ENCODE results near the gene CADM2. TPM values are rescaled to one million over a fixed set of nuclear protein-coding genes. Genes with fewer than 3 reads are reported as not detected.

The CADM2 gene
- total RNA-seq, 3 donors from 2014 or later: not detected

GRCh38 chr3:85244091-85244490 is 285.3 kb downstream of the CADM2 start:
- ATAC-seq: no peak
- Mint-ChIP-seq H3K4me3 (no peak overlapping the region), H3K4me1 (ENCODE audit: low read depth) (no peaks in the 10 kb centered on the region), H3K27me3 (ENCODE audit: low read depth) (no peaks in the 10 kb centered on the region), H3K36me3 (ENCODE audit: insufficient read depth) (no peaks in the 10 kb centered on the region), H3K9me3 (peaks cover 9% of the 10 kb centered on the region)
- DNase-seq: no peak

DNA sequence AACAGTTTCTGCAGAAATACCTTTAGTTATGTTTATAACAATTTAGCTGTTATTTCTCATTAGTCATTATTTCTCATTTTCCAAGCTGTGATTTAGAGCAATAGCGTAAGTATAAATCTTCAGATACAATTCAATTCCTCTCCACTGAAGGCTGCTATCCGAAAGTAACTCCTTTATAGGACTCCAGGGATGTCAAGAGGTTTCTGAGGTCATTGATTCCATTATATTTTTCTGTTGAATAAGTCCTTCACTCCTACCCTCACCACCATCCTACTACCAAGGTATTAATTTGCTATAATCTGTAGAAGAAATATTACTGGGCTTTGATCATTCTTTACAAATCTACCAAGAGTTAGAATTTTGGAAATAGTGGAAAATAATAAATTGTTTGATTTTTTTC is 285.7 kb downstream of the CADM2 start:
- no peak for ATAC-seq

DNA sequence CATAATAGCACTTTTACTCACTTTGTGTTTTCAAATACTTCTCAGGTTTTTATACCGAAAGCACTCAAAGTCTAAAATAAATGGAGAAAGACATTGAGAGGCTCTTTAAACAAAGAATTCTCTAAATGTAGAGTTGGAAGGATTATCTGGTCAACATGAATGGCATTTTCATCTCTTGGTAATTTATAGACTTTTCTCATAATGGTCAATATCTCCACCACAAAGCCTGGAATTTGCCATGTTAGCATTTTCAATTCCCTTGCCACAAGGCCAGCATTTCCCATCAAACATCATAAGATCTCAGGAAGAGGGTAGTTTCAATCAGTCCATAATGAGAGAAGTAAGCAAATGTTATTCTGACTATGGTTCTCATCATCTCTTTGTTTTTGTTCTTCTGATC is 293.0 kb downstream of the CADM2 start:
- H3K27me3 Mint-ChIP-seq (ENCODE audit: low read depth): no peaks in the 10 kb centered on the region
- H3K4me1 Mint-ChIP-seq (ENCODE audit: low read depth): no peaks in the 10 kb centered on the region
- H3K36me3 Mint-ChIP-seq (ENCODE audit: insufficient read depth): no peaks in the 10 kb centered on the region
- H3K4me3 Mint-ChIP-seq: no peak overlapping the region
- no peak for ATAC-seq
- no peak for DNase-seq
- peaks cover 17% of the 10 kb centered on the region for H3K9me3 Mint-ChIP-seq

More for the DNA sequence above, 285.7 kb downstream of the CADM2 start:
- Mint-ChIP-seq H3K27me3 (ENCODE audit: low read depth) (no peaks in the 10 kb centered on the region), H3K36me3 (ENCODE audit: insufficient read depth) (no peaks in the 10 kb centered on the region), H3K4me3 (no peak overlapping the region), H3K4me1 (ENCODE audit: low read depth) (no peaks in the 10 kb centered on the region), H3K9me3 (peaks cover 9% of the 10 kb centered on the region)
- no peak for DNase-seq

DNA sequence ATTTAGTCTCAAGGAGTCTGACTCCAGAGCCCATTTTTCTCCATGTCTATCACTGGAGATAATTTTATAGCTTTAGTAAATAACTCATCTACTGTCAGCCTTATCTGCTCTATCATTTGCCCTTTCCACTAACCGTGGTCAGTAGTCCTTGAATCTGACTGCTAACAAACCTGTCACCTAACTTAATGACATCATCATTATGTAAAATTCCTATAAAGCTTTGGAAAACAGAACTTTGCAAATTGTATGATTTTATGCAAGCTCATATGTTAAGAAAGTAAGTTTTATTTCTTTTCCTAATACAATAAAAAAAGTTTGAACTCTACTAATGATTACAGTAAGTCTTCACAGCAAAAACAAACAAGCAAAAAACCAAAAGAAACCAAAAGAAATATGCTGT is 293.9 kb downstream of the CADM2 start:
- ATAC-seq: no peak
- no peaks in the 10 kb centered on the region for H3K4me1 Mint-ChIP-seq (ENCODE audit: low read depth)
- H3K4me3 Mint-ChIP-seq: no peak overlapping the region
- H3K27me3 Mint-ChIP-seq (ENCODE audit: low read depth): no peaks in the 10 kb centered on the region
- H3K9me3 Mint-ChIP-seq: peaks cover 17% of the 10 kb centered on the region
- H3K36me3 Mint-ChIP-seq (ENCODE audit: insufficient read depth): no peaks in the 10 kb centered on the region
- no peak for DNase-seq

GRCh38 chr3:85254738-85255137 is 295.9 kb downstream of the CADM2 start:
- Mint-ChIP-seq H3K4me1 (ENCODE audit: low read depth) (no peaks in the 10 kb centered on the region), H3K36me3 (ENCODE audit: insufficient read depth) (no peaks in the 10 kb centered on the region), H3K9me3 (peaks cover 17% of the 10 kb centered on the region), H3K27me3 (ENCODE audit: low read depth) (no peaks in the 10 kb centered on the region), H3K4me3 (no peak overlapping the region)
- DNase-seq: no peak
- no peak for ATAC-seq

- Mint-ChIP-seq H3K27me3 (ENCODE audit: low read depth) (no peaks in the 10 kb centered on the region), H3K9me3 (peaks cover 17% of the 10 kb centered on the region), H3K36me3 (ENCODE audit: insufficient read depth) (no peaks in the 10 kb centered on the region), H3K4me1 (ENCODE audit: low read depth) (no peaks in the 10 kb centered on the region), H3K4me3 (no peak overlapping the region)
- no peak for DNase-seq
- no peak for ATAC-seq
These were observed 297.2 kb downstream of the CADM2 start for GRCh38 chr3:85255949-85256348.

GRCh38 chr3:85258326-85258725 is 299.5 kb downstream of the CADM2 start:
- no peak for DNase-seq
- ATAC-seq: no peak
- Mint-ChIP-seq H3K36me3 (ENCODE audit: insufficient read depth) (no peaks in the 10 kb centered on the region), H3K4me1 (ENCODE audit: low read depth) (no peaks in the 10 kb centered on the region), H3K27me3 (ENCODE audit: low read depth) (no peaks in the 10 kb centered on the region), H3K9me3 (peaks cover 16% of the 10 kb centered on the region), H3K4me3 (no peak overlapping the region)

- no peaks in the 10 kb centered on the region for H3K36me3 Mint-ChIP-seq (ENCODE audit: insufficient read depth)
- peaks cover 13% of the 10 kb centered on the region for H3K9me3 Mint-ChIP-seq
- no peak overlapping the region for H3K4me3 Mint-ChIP-seq
- no peaks in the 10 kb centered on the region for H3K4me1 Mint-ChIP-seq (ENCODE audit: low read depth)
- ATAC-seq (no peak), DNase-seq (no peak)
- H3K27me3 Mint-ChIP-seq (ENCODE audit: low read depth): no peaks in the 10 kb centered on the region
These were observed 300.0 kb downstream of the CADM2 start for GRCh38 chr3:85258819-85259218.

GRCh38 chr3:85259748-85260147 is 301.0 kb downstream of the CADM2 start:
- DNase-seq: no peak
- Mint-ChIP-seq H3K4me3 (no peak overlapping the region), H3K36me3 (ENCODE audit: insufficient read depth) (no peaks in the 10 kb centered on the region), H3K27me3 (ENCODE audit: low read depth) (no peaks in the 10 kb centered on the region), H3K4me1 (ENCODE audit: low read depth) (no peaks in the 10 kb centered on the region), H3K9me3 (peaks cover 9% of the 10 kb centered on the region)
- ATAC-seq: no peak

GRCh38 chr3:85264381-85264780 is 305.6 kb downstream of the CADM2 start:
- no peaks in the 10 kb centered on the region for H3K9me3 Mint-ChIP-seq
- no peak overlapping the region for H3K4me3 Mint-ChIP-seq
- no peaks in the 10 kb centered on the region for H3K27me3 Mint-ChIP-seq (ENCODE audit: low read depth)
- ATAC-seq (no peak), DNase-seq (no peak)
- no peaks in the 10 kb centered on the region for H3K4me1 Mint-ChIP-seq (ENCODE audit: low read depth)
- no peaks in the 10 kb centered on the region for H3K36me3 Mint-ChIP-seq (ENCODE audit: insufficient read depth)

GRCh38 chr3:85270488-85270887 is 311.7 kb downstream of the CADM2 start:
- Mint-ChIP-seq H3K9me3 (peaks cover 6% of the 10 kb centered on the region), H3K36me3 (ENCODE audit: insufficient read depth) (no peaks in the 10 kb centered on the region), H3K4me3 (no peak overlapping the region), H3K27me3 (ENCODE audit: low read depth) (no peaks in the 10 kb centered on the region), H3K4me1 (ENCODE audit: low read depth) (no peaks in the 10 kb centered on the region)
- ATAC-seq: no peak
- DNase-seq: no peak

DNA sequence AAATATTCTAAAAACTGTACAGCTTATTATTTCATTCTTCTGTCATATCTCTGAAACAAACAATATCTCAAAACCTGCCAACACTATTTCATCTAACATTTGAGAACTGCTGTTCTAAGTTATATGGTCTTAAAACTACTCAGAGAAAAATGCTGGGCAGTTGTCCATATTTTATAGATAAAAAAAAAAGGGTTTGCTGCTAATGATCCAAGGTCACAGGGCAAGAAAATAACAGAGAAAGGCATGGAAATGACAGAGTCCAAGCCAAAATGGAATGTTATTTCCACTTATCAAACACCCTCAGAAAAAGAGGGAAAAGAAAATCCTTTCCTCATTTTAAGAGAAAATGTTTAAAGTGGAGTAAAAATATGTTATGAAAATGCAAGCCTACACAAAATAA is 313.1 kb downstream of the CADM2 start:
- ATAC-seq: no peak
- Mint-ChIP-seq H3K9me3 (peaks cover 6% of the 10 kb centered on the region), H3K4me1 (ENCODE audit: low read depth) (no peaks in the 10 kb centered on the region), H3K4me3 (no peak overlapping the region), H3K27me3 (ENCODE audit: low read depth) (no peaks in the 10 kb centered on the region), H3K36me3 (ENCODE audit: insufficient read depth) (no peaks in the 10 kb centered on the region)
- no peak for DNase-seq

- Mint-ChIP-seq H3K4me1 (ENCODE audit: low read depth) (no peaks in the 10 kb centered on the region), H3K36me3 (ENCODE audit: insufficient read depth) (no peaks in the 10 kb centered on the region), H3K27me3 (ENCODE audit: low read depth) (no peaks in the 10 kb centered on the region), H3K4me3 (no peak overlapping the region), H3K9me3 (peaks cover 15% of the 10 kb centered on the region)
- no peak for DNase-seq
- no peak for ATAC-seq
These were observed 329.5 kb downstream of the CADM2 start for GRCh38 chr3:85288257-85288656.

GRCh38 chr3:85297291-85297690 is 338.5 kb downstream of the CADM2 start:
- no peak for ATAC-seq
- Mint-ChIP-seq H3K9me3 (peaks cover 9% of the 10 kb centered on the region), H3K4me1 (ENCODE audit: low read depth) (no peaks in the 10 kb centered on the region), H3K27me3 (ENCODE audit: low read depth) (no peaks in the 10 kb centered on the region), H3K4me3 (no peak overlapping the region), H3K36me3 (ENCODE audit: insufficient read depth) (no peaks in the 10 kb centered on the region)
- no peak for DNase-seq

DNA sequence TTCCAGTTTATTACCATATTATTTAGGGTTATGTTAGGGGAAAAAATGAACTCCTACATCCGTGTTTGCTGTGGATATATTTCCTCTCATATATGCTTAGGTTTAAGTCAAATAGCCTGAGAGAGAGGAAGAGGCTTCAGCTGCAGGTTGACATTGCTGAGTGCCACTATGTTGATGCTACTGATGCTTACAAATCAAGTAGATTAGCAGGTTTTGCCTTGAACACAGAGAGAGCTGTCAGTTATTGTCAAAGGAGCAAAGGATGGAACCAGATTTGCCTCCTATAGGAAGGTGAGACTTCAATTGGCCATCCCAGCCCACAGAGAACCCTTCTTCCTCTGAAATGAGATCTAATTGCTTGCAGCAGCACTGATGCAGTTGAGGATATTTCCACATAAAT is 339.2 kb downstream of the CADM2 start:
- Mint-ChIP-seq H3K36me3 (ENCODE audit: insufficient read depth) (no peaks in the 10 kb centered on the region), H3K4me1 (ENCODE audit: low read depth) (no peaks in the 10 kb centered on the region), H3K9me3 (peaks cover 9% of the 10 kb centered on the region), H3K4me3 (no peak overlapping the region), H3K27me3 (ENCODE audit: low read depth) (no peaks in the 10 kb centered on the region)
- no peak for ATAC-seq
- DNase-seq: no peak

GRCh38 chr3:85303156-85303555 is 344.4 kb downstream of the CADM2 start:
- no peak for ATAC-seq
- no peak for DNase-seq
- Mint-ChIP-seq H3K36me3 (ENCODE audit: insufficient read depth) (no peaks in the 10 kb centered on the region), H3K27me3 (ENCODE audit: low read depth) (no peaks in the 10 kb centered on the region), H3K4me1 (ENCODE audit: low read depth) (no peaks in the 10 kb centered on the region), H3K4me3 (no peak overlapping the region), H3K9me3 (peaks cover 5% of the 10 kb centered on the region)
